Activated naive CD4-positive, alpha-beta T cell treated with anti-CD3 and anti-CD28 coated beads, Interleukin-2, amount 50 U/mL, for 72 hours (primary cell): ENCODE data around the gene ZBTB21. TPM values are rescaled to one million over a fixed set of nuclear protein-coding genes. Genes with fewer than 3 reads are reported as not detected.

Experiments used
- ATAC-seq, 2 donors: fragments of 150-1000 bp; cut with Tn5 transposase; 2 replicates each; pipeline ENCODE4 v1.10.0; 2021; ENCODE audit warnings: mild to moderate bottlenecking in 2 of 2, moderate library complexity in 2 of 2
- DNase-seq, 2 donors: peaks; one replicate each; pipeline ENCODE4 v3.0.0; 2021 to 2022; ENCODE audit warnings: low spot score in 2 of 2
- H3K27ac Mint-ChIP-seq, 2 donors: one replicate each; pipeline ENCODE4 v1.8.0; 2022; ENCODE audit warnings: mild to moderate bottlenecking in 2 of 2, mixed read lengths in 2 of 2
- H3K36me3 Mint-ChIP-seq, 2 donors: one replicate each; pipeline ENCODE4 v1.8.0; 2022; ENCODE audit warnings: mixed read lengths in 2 of 2
- H3K9me3 Mint-ChIP-seq, 2 donors: one replicate each; pipeline ENCODE4 v1.8.0; 2022; ENCODE audit warnings: mixed read lengths in 2 of 2
- total RNA-seq, 2 donors: library from RNA; stranded (reverse); gene quantifications; one replicate each; pipeline ENCODE4 v1.2.3, GENCODE V29; 2022

Gene ZBTB21
- total RNA-seq, 2 donors from 2014 or later: 28.6 to 61.0 TPM

DNA sequence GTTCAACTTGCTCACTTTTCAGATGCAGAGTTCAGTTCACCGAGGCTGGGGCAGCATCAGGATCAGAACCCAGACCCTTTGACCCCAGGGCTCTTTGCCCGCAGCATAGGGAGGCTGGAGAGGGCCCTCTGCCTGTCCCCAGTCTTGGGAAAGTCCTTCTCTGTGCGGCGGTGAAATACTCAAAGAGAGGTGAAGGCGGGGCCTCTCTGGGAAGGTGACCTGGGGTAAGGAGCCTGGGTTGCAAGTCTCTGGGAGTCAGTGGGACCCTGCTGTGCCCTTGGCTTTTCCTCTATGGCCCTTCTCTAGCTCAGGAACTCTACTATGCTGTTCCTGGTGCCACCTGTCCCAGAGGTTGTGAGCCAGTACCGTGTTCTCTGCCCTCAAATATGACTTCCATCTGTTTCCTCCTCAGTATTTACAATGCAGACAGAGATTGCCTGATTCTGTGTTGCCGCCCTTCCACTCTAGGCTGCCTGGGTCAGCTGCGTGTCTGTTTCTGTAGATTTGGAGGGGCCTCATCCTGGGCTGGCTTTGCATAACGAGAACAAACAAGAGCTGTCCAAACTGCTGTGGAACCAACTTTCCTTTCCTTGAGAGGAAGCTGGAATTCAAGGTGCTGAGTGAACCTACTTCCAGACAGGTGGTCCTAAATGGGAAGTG, 18.7 kb upstream of the ZBTB21 start:
- Mint-ChIP-seq H3K27ac (no peak overlapping the region), H3K9me3 (no peaks in the 10 kb centered on the region), H3K36me3 (no peaks in the 10 kb centered on the region)
- no peak for ATAC-seq
- DNase-seq: no peak

- ATAC-seq: peak in 1 of 2 donors; percentile 20
- H3K9me3 Mint-ChIP-seq: no peaks in the 10 kb centered on the region
These were observed 17.9 kb upstream of the ZBTB21 start for GRCh38 chr21:42027822-42028765.

DNA sequence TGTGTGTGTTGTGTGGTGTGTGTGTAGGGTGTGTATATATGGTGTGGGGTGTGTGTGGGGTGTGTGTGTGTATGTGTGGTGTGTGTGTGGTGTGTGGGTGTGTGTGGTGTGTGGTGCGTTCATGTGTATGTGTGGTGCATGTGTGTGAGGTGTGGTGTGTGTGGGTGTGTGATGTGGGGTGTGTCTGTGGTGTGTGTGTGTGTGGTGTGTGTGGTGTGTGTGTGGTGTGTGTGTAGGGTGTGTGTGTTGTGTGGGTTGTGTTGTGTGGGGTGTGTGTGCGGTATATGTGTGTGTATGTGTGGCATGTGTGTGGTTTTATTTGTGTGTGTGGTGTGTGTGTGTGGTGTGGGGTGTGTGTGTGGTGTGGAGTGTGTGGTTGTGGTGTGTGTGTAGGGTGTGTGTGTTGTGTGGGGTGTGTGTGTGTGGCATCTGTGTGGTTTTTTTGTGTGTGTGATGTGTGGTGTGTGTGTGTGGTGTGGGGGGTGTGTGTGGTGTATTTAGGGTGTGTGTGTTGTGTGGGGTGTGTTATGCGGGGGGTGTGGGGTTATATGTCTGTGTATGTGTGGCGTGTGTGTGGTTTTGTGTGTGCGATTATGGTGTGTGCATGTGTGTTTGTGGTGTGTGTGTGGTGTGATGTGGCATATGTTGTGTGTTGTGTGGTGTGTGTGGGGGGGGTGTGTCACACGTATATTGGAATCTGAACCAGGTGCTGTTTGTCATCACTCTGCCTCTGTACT, 17.1 kb upstream of the ZBTB21 start:
- H3K9me3 Mint-ChIP-seq: no peaks in the 10 kb centered on the region
- no peak for DNase-seq
- no peak for ATAC-seq
- no peaks in the 10 kb centered on the region for H3K36me3 Mint-ChIP-seq
- H3K27ac Mint-ChIP-seq: peak overlapping the region in 1 of 2 donors; percentile 1

More at GRCh38 chr21:42027822-42028765, 17.9 kb upstream of the ZBTB21 start:
- Mint-ChIP-seq H3K27ac (no peak overlapping the region), H3K36me3 (no peaks in the 10 kb centered on the region)
- DNase-seq: no peak

DNA sequence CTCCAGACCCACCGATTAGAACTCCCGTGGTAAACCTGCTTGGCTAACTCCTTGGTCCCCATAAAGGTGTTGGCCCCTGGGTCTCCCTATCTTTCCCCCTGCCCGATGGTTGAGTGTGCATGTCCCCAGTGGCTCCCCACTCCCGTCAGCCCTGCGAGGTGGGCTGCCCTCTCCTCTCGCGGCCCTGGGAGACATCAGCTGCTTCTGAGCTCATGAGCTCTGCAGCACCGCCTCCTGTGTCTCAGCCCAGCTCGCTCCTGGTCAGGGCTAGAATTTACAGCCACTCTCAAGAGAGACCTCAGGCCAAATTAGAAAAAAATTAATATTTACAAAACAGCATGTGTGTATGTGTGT, 15.9 kb upstream of the ZBTB21 start:
- no peaks in the 10 kb centered on the region for H3K36me3 Mint-ChIP-seq
- no peaks in the 10 kb centered on the region for H3K9me3 Mint-ChIP-seq
- ATAC-seq (no peak), DNase-seq (no peak)
- peak overlapping the region in 1 of 2 donors; percentile 58 for H3K27ac Mint-ChIP-seq

DNA sequence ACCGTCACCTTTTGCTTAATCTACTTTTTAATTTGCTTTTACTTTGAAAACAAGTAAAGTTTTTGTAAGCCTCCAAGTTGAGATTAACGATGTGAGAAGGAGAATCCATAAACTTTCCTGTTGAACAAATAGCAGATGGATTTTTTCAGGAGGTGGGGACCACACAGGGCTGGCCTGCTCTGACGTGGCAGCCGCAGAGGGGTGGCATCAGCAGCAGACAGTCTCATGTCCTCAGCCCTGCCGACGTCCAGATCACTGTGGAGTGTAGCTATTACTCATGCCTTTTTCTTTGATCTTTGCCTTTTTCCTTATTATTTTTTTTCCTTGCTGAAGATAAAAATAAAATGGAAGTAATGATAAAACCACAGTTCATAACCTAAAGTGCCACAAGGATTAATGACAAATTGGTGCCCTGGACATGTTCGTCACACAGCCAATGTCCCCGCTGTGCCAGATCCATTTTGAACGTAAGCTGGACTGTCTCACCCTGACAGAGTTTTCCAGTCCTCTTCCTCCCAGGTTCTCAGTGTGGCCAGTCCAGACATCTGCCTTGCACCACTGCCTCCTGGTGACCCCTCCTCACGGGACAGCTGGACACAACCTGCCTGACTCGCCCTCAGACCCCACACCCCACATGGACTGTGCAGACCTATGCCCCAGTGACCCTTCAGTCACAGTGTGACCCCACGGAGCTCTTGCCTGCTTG, 15.4 kb upstream of the ZBTB21 start:
- no peak for DNase-seq
- no peak for ATAC-seq
- H3K27ac Mint-ChIP-seq: no peak overlapping the region

GRCh38 chr21:42022906-42023305, 12.7 kb upstream of the ZBTB21 start:
- no peaks in the 10 kb centered on the region for H3K36me3 Mint-ChIP-seq

More for the DNA sequence above, 15.4 kb upstream of the ZBTB21 start:
- Mint-ChIP-seq H3K9me3 (no peaks in the 10 kb centered on the region), H3K36me3 (no peaks in the 10 kb centered on the region)

DNA sequence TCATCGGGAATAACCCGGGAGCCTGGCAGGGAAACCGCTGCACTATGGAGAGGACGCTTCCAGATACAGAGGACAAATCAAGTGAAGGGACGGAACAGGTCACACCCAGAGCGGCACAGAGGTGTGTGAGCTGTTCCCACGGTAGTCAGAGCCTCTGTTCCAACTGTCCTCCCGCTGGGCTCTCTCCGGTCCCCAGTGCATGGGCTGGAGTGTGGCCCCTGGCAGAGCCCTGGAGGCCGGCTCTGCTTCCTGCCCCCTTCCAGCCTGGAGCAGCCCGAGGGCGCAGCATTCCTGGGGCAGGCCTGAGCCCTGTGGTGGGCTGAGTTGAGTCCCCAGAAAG, 11.9 kb upstream of the ZBTB21 start:
- no peak overlapping the region for H3K27ac Mint-ChIP-seq
- H3K9me3 Mint-ChIP-seq: no peaks in the 10 kb centered on the region
- DNase-seq (no peak), ATAC-seq (no peak)
- no peaks in the 10 kb centered on the region for H3K36me3 Mint-ChIP-seq

More at GRCh38 chr21:42022906-42023305, 12.7 kb upstream of the ZBTB21 start:
- Mint-ChIP-seq H3K9me3 (no peaks in the 10 kb centered on the region), H3K27ac (no peak overlapping the region)
- no peak for ATAC-seq
- DNase-seq: no peak

DNA sequence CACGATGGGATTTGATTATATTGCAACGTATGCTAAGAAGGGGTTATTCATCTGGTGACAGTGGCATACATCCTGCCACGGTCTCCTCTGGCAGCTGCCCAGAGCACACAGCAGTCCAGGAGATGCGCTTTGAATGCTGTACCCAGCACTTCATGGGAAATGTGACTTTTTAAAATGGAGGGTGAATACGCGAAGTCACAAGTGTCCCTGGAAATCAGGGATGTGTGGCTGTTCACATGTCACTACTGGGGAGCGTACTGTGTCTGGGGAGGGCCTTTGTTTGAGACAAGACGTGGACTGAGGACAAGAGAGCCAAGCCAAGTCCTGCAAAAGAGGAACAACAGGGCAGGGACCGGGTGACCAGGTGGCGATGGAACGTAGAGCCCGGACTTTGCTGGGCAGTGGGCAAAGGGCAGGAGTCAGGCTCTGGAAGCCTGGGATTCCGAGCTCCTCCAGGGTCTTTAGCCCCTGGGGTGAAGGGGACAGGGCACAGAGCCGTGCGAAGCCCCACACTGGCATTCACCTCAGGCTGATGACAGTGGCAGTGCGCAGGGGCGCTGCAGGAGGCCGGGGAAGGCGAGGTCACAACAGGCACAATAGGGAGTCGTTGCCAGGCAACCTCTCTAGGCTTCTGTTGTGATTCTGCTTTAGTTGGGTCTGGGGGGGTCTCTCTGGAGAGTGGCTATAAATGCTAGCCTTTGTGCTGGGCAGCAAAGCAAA, 11.4 kb upstream of the ZBTB21 start:
- Mint-ChIP-seq H3K9me3 (no peaks in the 10 kb centered on the region), H3K36me3 (no peaks in the 10 kb centered on the region), H3K27ac (peak overlapping the region in 1 of 2 donors; percentile 56)
- ATAC-seq (no peak), DNase-seq (no peak)

GRCh38 chr21:42019706-42020105, 9.5 kb upstream of the ZBTB21 start:
- no peak for DNase-seq
- no peak for ATAC-seq
- Mint-ChIP-seq H3K36me3 (no peaks in the 10 kb centered on the region), H3K27ac (no peak overlapping the region), H3K9me3 (no peaks in the 10 kb centered on the region)

- DNase-seq (no peak), ATAC-seq (no peak)
- no peaks in the 10 kb centered on the region for H3K9me3 Mint-ChIP-seq
- no peak overlapping the region for H3K27ac Mint-ChIP-seq
- H3K36me3 Mint-ChIP-seq: no peaks in the 10 kb centered on the region
These were observed 9.0 kb upstream of the ZBTB21 start for GRCh38 chr21:42019101-42019605.

DNA sequence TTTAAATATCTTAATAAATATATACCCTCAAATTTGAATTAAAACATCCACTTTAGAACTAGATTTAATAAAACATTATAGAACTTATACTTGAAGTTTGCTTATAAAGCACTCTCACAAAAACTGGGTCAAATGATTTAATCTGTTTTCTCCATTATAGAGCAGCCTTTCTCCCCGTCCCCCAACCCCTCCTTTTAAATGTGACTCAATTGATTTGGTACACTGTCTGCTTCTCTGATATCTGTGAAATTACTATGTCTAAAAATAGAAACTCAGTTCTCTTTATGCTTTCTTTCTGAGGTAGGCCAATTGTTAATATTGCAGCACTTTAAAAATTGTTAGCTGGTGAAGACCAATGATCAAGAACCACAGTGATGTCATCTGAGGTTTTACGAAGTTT, 6.9 kb upstream of the ZBTB21 start:
- ATAC-seq (no peak), DNase-seq (no peak)
- Mint-ChIP-seq H3K9me3 (peaks cover 0 to 6% of the 10 kb centered on the region in 2 donors), H3K36me3 (peaks cover 13 to 14% of the 10 kb centered on the region in 2 donors), H3K27ac (no peak overlapping the region)

GRCh38 chr21:42016364-42016985, 6.3 kb upstream of the ZBTB21 start:
- H3K9me3 Mint-ChIP-seq: peaks cover 0 to 6% of the 10 kb centered on the region in 2 donors
- H3K27ac Mint-ChIP-seq: no peak overlapping the region
- no peak for DNase-seq
- peaks cover 13 to 14% of the 10 kb centered on the region in 2 donors for H3K36me3 Mint-ChIP-seq
- ATAC-seq: no peak

GRCh38 chr21:42013931-42014330, 3.8 kb upstream of the ZBTB21 start:
- ATAC-seq (no peak), DNase-seq (no peak)
- Mint-ChIP-seq H3K27ac (no peak overlapping the region), H3K36me3 (peaks cover 14 to 16% of the 10 kb centered on the region in 2 donors), H3K9me3 (peaks cover 0 to 6% of the 10 kb centered on the region in 2 donors)

DNA sequence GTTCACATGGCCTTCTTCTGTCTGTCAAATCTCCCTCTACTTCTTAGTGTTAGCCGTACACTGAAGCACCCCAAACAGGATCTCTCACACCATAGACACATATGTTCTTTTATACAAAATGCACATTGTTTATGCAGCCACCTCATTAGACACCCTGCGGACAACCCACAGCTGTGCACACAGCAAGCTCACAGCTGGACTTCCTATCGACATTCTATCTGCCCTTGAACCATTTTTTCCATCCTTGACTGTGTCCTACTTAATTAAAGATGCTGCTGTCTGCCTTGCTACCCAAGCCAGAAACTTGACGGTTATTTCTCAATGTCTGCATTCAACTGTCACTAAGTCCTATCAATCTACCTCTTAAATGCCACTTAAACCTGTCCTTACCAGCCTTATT, 3.2 kb upstream of the ZBTB21 start:
- DNase-seq (no peak), ATAC-seq (no peak)
- Mint-ChIP-seq H3K27ac (no peak overlapping the region), H3K36me3 (peaks cover 14 to 18% of the 10 kb centered on the region in 2 donors), H3K9me3 (peaks cover 0 to 6% of the 10 kb centered on the region in 2 donors)

- peak overlapping the region; percentile 19 to 47 for H3K27ac Mint-ChIP-seq
- H3K36me3 Mint-ChIP-seq: peaks cover 16 to 22% of the 10 kb centered on the region in 2 donors
- ATAC-seq (no peak), DNase-seq (no peak)
- H3K9me3 Mint-ChIP-seq: peaks cover 0 to 6% of the 10 kb centered on the region in 2 donors
These were observed 2.7 kb upstream of the ZBTB21 start for GRCh38 chr21:42012763-42013329.
